Astrocyte of the cerebellum (primary cell): ENCODE measurements around the gene N4BP2.

ENCODE experiments used
- DNase-seq: peaks from one replicate; pipeline ENCODE4 v3.0.0-alpha.2; 2011; ENCODE audit warnings: low read depth
- H3K4me3 ChIP-seq: 2 replicates; pipeline ENCODE4 v1.5.1; 2011; ENCODE audit warnings: mild to moderate bottlenecking, low read depth, low read length, moderate library complexity
- CTCF ChIP-seq: IDR thresholded peaks from 2 replicates; pipeline ENCODE4 v1.5.1; 2012; ENCODE audit warnings: low read length, low read depth, moderate library complexity, mild to moderate bottlenecking; ENCODE audit errors: missing control alignments
- in situ Hi-C: cut with HindIII; loops from 2 replicates; pipeline ENCODE4 v1.10.0; 2017; ENCODE audit warnings: low sequenced_read_pairs

N4BP2 gene

GRCh38 chr4:40205259-40206198, 148.9 kb downstream of the N4BP2 start:
- in situ Hi-C loops, result no loop called here
- no peak for TF ChIP-seq CTCF
- no peak for DNase-seq
- H3K4me3 ChIP-seq, result no peak overlapping the region

DNA sequence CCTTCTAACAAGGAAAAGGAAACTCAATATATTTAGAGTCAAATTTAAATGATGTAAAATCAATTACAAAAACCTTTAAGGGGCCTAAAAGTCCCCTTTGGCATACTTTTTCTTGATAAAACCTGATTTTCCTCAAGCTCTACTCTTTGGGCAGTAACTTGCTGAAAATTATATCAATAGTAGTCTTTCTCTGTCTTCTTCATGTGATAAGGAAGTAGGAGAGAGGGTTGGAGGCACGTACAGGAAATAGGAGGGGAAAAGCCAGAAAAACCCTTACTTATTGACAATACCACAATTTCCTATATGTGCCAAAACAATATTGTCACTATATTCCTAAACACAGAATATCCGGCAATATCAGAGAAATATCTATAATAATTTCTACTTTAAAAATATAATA, 149.8 kb downstream of the N4BP2 start:
- no peak overlapping the region for H3K4me3 ChIP-seq
- no peak for DNase-seq
- in situ Hi-C loops, result no loop called here
- no peak for TF ChIP-seq CTCF
